Stomach smooth muscle (tissue), 2 donors: ENCODE results near the gene GLIS1.

ENCODE experiments used
- H3K27ac ChIP-seq: one replicate; pipeline ENCODE4 v1.7.0; 2013; ENCODE audit warnings: mild to moderate bottlenecking, low read length, inconsistent platforms
- H3K27me3 ChIP-seq, 2 donors: one replicate each; pipeline ENCODE4 v1.7.0; 2013; ENCODE audit warnings: low read length in 2 of 2; ENCODE audit not compliant: insufficient read depth in 2 of 2, control insufficient read depth in 1 of 2
- H3K36me3 ChIP-seq, 2 donors: one replicate each; pipeline ENCODE4 v1.7.0; 2013; ENCODE audit warnings: low read length in 2 of 2; ENCODE audit not compliant: control insufficient read depth in 2 of 2, insufficient read depth in 2 of 2
- H3K4me1 ChIP-seq: one replicate; pipeline ENCODE4 v1.7.0; 2013; ENCODE audit warnings: low read length; ENCODE audit not compliant: control insufficient read depth, insufficient read depth
- H3K4me3 ChIP-seq, 2 donors: one replicate each; pipeline ENCODE4 v1.7.0; 2013; ENCODE audit warnings: low read length in 2 of 2
- H3K9ac ChIP-seq, 2 donors: one replicate each; pipeline ENCODE4 v1.7.0; 2013; ENCODE audit warnings: low read length in 2 of 2, mild to moderate bottlenecking in 1 of 2
- H3K9me3 ChIP-seq, 2 donors: one replicate each; pipeline ENCODE4 v1.7.0; 2013; ENCODE audit warnings: low read length in 2 of 2; ENCODE audit not compliant: control insufficient read depth in 2 of 2
- donor health status: healthy.
- donor health status: Pancreatic carcinoma.

Gene GLIS1

GRCh38 chr1:53625049-53625448, 113.9 kb downstream of the GLIS1 start:
- H3K27ac ChIP-seq, result no peak overlapping the region
- H3K4me1 ChIP-seq, result peaks cover 7% of the 10 kb centered on the region
- H3K9ac ChIP-seq, result no peak overlapping the region
- H3K4me3 ChIP-seq, result no peak overlapping the region
- no peaks in the 10 kb centered on the region for H3K27me3 ChIP-seq
- no peaks in the 10 kb centered on the region for H3K9me3 ChIP-seq
- no peaks in the 10 kb centered on the region for H3K36me3 ChIP-seq

DNA sequence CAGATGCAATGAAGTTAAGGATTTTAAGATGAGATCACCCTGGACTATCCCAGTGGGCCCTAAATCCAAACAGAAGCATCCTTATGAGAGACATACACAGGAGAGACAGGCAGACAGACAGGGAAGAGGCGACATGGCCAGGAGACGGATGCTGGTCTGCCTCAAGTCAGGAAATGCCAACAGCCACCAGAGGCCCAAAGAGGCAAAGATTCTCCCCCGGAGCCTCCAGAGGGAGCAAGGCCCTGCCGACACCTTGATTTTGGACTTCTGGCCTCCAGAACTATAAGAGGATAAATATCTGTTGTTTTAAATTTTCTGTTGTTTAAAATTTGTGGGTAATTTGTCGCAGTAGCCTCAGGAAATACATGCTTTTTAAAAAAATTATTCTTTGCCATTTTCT, 116.4 kb downstream of the GLIS1 start:
- Histone ChIP-seq H3K27me3 (no peaks in the 10 kb centered on the region), H3K9ac (no peak overlapping the region), H3K4me1 (peaks cover 8% of the 10 kb centered on the region), H3K36me3 (no peaks in the 10 kb centered on the region), H3K9me3 (no peaks in the 10 kb centered on the region), H3K27ac (no peak overlapping the region), H3K4me3 (no peak overlapping the region)

DNA sequence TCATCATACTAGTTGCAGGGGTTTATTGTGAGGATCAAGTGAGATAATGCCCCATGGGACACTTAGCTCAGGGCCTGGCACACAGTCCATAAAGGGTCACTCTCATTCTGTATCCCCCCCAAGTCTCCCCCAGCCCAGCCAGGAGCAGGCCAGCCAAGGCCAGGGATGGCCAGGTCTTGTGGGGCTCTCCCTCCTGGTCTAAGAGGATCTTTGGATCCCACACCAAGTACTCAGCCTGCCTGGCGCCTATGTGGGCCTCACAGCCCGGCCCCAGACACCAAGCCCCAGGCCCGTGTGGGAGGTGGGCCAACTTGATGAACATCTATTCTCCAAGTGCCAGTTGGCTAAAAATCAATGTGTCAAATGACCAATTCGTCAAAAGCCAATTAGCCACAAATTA, 117.8 kb downstream of the GLIS1 start:
- H3K4me1 ChIP-seq, result peaks cover 8% of the 10 kb centered on the region
- no peaks in the 10 kb centered on the region for H3K9me3 ChIP-seq
- no peak overlapping the region for H3K9ac ChIP-seq
- no peak overlapping the region for H3K4me3 ChIP-seq
- H3K27me3 ChIP-seq, result no peaks in the 10 kb centered on the region
- no peaks in the 10 kb centered on the region for H3K36me3 ChIP-seq
- no peak overlapping the region for H3K27ac ChIP-seq

DNA sequence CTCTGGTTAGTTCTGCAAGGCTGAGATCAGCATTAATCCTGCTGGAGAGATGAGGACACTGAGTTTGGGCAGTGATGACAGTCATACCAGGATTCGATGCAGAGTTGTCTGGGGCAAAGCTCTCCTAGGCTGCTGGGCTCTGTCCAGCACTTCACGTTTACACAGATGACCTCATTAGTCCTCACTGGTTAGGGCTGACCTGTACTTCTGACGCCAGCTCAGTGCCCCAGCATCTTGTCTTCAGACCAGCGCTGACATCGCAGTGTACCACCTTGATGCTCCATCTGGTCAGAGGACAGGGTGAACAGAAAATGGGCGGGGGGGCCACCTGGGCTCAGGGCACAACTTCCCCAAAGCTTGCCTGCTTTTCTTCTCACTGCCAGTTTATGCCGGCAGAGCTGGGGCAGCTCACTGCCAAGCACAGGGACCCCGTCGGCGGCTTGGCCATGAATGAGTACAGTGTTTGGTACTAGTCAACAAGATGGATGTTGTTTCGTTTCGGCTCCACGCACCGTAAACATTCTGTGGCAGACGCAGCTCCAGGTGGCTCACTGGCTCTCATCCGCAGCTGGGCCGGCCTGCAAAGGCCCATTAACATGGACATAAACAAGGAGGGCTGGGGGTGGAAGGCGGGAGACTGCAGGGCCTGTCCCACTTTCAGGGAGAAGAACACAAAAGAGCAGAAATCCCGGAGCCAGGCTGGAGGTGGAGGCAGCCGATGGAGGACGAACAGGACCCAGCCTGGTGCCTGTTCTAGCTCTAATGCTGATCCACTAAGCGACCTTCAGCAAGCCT, 118.7 kb downstream of the GLIS1 start:
- no peak overlapping the region for H3K27ac ChIP-seq

GRCh38 chr1:53619367-53620060, 119.5 kb downstream of the GLIS1 start:
- Histone ChIP-seq H3K4me3 (no peak overlapping the region), H3K27ac (no peak overlapping the region), H3K9ac (no peak overlapping the region), H3K27me3 (no peaks in the 10 kb centered on the region), H3K4me1 (peaks cover 8% of the 10 kb centered on the region), H3K36me3 (no peaks in the 10 kb centered on the region), H3K9me3 (no peaks in the 10 kb centered on the region)

More for the DNA sequence above, 118.7 kb downstream of the GLIS1 start:
- H3K4me1 ChIP-seq, result peaks cover 8% of the 10 kb centered on the region
- no peaks in the 10 kb centered on the region for H3K36me3 ChIP-seq
- peak overlapping the region in 1 of 2 donors; percentile 52 for H3K4me3 ChIP-seq
- H3K9ac ChIP-seq, result peak overlapping the region in 1 of 2 donors; percentile 21
- H3K27me3 ChIP-seq, result no peaks in the 10 kb centered on the region
- no peaks in the 10 kb centered on the region for H3K9me3 ChIP-seq

GRCh38 chr1:53618500-53619366, 120.2 kb downstream of the GLIS1 start:
- H3K27ac ChIP-seq, result no peak overlapping the region

GRCh38 chr1:53617851-53618499, 121.0 kb downstream of the GLIS1 start:
- Histone ChIP-seq H3K9me3 (no peaks in the 10 kb centered on the region), H3K9ac (no peak overlapping the region), H3K36me3 (no peaks in the 10 kb centered on the region), H3K27ac (no peak overlapping the region), H3K4me3 (no peak overlapping the region), H3K4me1 (peaks cover 8% of the 10 kb centered on the region), H3K27me3 (no peaks in the 10 kb centered on the region)

More at GRCh38 chr1:53618500-53619366, 120.2 kb downstream of the GLIS1 start:
- H3K4me3 ChIP-seq, result no peak overlapping the region
- H3K9me3 ChIP-seq, result no peaks in the 10 kb centered on the region
- no peaks in the 10 kb centered on the region for H3K36me3 ChIP-seq
- H3K27me3 ChIP-seq, result no peaks in the 10 kb centered on the region
- H3K4me1 ChIP-seq, result peaks cover 8% of the 10 kb centered on the region
- H3K9ac ChIP-seq, result no peak overlapping the region

DNA sequence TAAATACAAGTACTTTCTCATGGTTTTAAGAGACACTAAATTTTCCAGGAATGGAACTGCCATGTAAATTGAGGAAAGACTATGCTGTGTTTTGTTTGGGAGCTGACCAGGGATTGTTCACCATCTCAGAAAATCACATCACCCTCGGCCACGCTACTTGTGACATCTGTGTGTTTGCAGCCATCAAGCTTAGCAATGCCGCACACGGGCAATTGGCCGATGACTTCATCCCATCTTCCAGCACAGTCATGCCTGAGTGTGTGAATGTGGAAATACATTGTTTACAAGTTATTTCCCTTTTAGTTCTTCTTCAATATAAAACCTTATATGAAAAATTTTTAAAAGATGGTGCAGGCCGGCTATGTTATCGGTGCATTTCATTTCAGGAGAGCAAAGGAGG, 121.6 kb downstream of the GLIS1 start:
- H3K9me3 ChIP-seq, result no peaks in the 10 kb centered on the region
- no peaks in the 10 kb centered on the region for H3K27me3 ChIP-seq
- no peak overlapping the region for H3K4me3 ChIP-seq
- no peak overlapping the region for H3K9ac ChIP-seq
- no peak overlapping the region for H3K27ac ChIP-seq
- peaks cover 8% of the 10 kb centered on the region for H3K4me1 ChIP-seq
- H3K36me3 ChIP-seq, result no peaks in the 10 kb centered on the region

GRCh38 chr1:53616927-53617326, 122.0 kb downstream of the GLIS1 start:
- Histone ChIP-seq H3K36me3 (no peaks in the 10 kb centered on the region), H3K9me3 (no peaks in the 10 kb centered on the region), H3K4me1 (peaks cover 8% of the 10 kb centered on the region), H3K9ac (no peak overlapping the region), H3K27me3 (no peaks in the 10 kb centered on the region), H3K4me3 (no peak overlapping the region), H3K27ac (no peak overlapping the region)

GRCh38 chr1:53616511-53616910, 122.5 kb downstream of the GLIS1 start:
- Histone ChIP-seq H3K27ac (no peak overlapping the region), H3K9me3 (peaks cover 1 to 3% of the 10 kb centered on the region in 2 donors), H3K9ac (no peak overlapping the region), H3K36me3 (no peaks in the 10 kb centered on the region), H3K4me3 (no peak overlapping the region), H3K4me1 (peaks cover 8% of the 10 kb centered on the region), H3K27me3 (no peaks in the 10 kb centered on the region)
